Measurements from ENCODE around the gene NALCN. TPM values are rescaled to one million over a fixed set of nuclear protein-coding genes. Genes with fewer than 3 reads are reported as not detected.

NALCN gene
- total RNA-seq, result 16.3 and 26.6 TPM in 2 replicates

GRCh38 chr13:101416181-101417042, at the start of gene NALCN:
TSS of gene NALCN (minus strand) at chr13:101416508. CDS start at chr13:101399126, 17,382 bp downstream.

GRCh38 chr13:101452519-101453485, 36.5 kb upstream of the NALCN start, which contains the start of gene ITGBL1:
TSS of gene ITGBL1 (plus strand) at chr13:101452675. CDS start at chr13:101452834, 159 bp downstream.

Other genes with a start within 250 kb of the NALCN start
- gene ITGBL1, start 36.2 kb upstream of the NALCN start, total RNA-seq, result 255 and 305 TPM in 2 replicates